ENCODE data around the gene AUTS2.

GRCh38 chr7:69827140-69827539 lies 228.9 kb downstream of the AUTS2 start:
- TF ChIP-seq GATA3 (IDR thresholded peaks at IDR 0.05; ENCODE audit: low read depth, low read length) = no peak
- no peak for TF ChIP-seq GATA2 (IDR thresholded peaks at IDR 0.05; ENCODE audit: low read depth, low read length)
